HUES48 (cell line): ENCODE results near the gene RPA1.

Source experiments
- H3K27ac ChIP-seq: one replicate; pipeline ENCODE4 v1.7.0; 2013; ENCODE audit warnings: low read depth, low read length, inconsistent platforms
- H3K27me3 ChIP-seq: 2 replicates; pipeline ENCODE4 v1.6.1; 2013; ENCODE audit warnings: mild to moderate bottlenecking, low read length; ENCODE audit not compliant: control insufficient read depth, insufficient read depth
- H3K36me3 ChIP-seq: 2 replicates; pipeline ENCODE4 v1.6.1; 2013; ENCODE audit warnings: low read length; ENCODE audit not compliant: control insufficient read depth, insufficient read depth
- H3K4me1 ChIP-seq: 2 replicates; pipeline ENCODE4 v1.6.1; 2013; ENCODE audit warnings: mild to moderate bottlenecking, low read length; ENCODE audit not compliant: control insufficient read depth, insufficient read depth
- H3K4me3 ChIP-seq: 2 replicates; pipeline ENCODE4 v1.5.1; 2013; ENCODE audit warnings: mild to moderate bottlenecking, low read depth, low read length
- H3K9ac ChIP-seq: 2 replicates; pipeline ENCODE4 v1.6.1; 2013; ENCODE audit warnings: mild to moderate bottlenecking, low read depth, low read length, moderate library complexity
- H3K9me3 ChIP-seq: 2 replicates; pipeline ENCODE4 v1.6.1; 2013; ENCODE audit warnings: low read length; ENCODE audit not compliant: control insufficient read depth, insufficient read depth

Gene RPA1

DNA sequence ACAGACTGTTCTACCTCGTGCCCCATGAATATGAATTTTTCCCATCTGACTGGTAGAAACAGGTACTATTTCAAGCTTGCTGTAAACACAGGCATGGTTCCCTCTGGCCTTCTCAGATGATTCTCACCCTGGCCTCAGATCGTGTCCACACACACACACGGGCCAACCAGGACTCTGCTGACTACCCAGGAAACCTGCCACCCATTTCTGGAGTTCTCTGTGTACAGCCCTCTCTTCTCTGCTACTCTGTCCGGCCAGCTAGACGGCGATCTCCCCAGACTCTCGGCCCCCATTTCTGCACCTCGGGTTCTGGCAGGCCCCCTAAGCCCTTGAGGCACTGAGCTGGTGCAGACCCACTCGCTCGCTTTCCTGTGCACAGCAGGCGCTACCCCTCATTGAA, 31.2 kb downstream of the RPA1 start:
- Histone ChIP-seq H3K4me1 (no peaks in the 10 kb centered on the region), H3K36me3 (peaks cover 31% of the 10 kb centered on the region), H3K9ac (no peak overlapping the region), H3K27me3 (no peaks in the 10 kb centered on the region), H3K27ac (no peak overlapping the region), H3K9me3 (no peaks in the 10 kb centered on the region), H3K4me3 (no peak overlapping the region)

DNA sequence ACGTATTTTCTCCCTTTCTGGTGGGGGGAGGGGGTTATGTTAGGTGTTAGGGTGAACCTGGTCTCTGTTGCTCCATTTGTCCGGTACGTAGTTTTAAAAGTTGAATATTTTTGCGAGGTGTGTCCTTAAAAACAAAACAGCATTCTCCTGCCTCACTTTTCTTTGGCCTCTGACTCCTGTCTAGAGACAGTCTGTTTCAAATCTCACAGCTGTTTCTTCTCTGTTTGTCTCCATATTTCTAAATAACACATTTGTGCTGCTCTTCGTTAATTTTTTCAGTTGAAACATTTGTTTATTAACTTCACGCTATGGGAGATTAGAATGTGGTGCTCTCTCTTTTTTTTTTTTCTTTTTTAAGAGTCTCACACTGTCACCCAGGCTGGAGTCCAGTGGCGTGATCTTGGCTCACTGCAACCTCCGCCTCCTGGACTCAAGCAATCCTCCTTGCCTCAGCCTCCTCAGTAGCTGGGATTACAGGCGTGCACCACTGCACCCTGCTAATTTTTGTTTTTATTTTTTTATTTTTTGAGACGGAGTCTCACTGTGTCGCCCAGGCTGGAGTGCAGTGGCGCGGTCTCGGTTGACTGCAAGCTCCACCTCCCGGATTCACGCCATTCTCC, 31.7 kb downstream of the RPA1 start:
- Histone ChIP-seq H3K27ac (no peak overlapping the region), H3K9me3 (no peaks in the 10 kb centered on the region), H3K9ac (no peak overlapping the region), H3K27me3 (no peaks in the 10 kb centered on the region), H3K4me3 (no peak overlapping the region), H3K4me1 (no peaks in the 10 kb centered on the region), H3K36me3 (peaks cover 30% of the 10 kb centered on the region)

- Histone ChIP-seq H3K36me3 (peaks cover 27% of the 10 kb centered on the region), H3K4me3 (no peak overlapping the region), H3K4me1 (no peaks in the 10 kb centered on the region), H3K27me3 (no peaks in the 10 kb centered on the region), H3K9ac (no peak overlapping the region), H3K9me3 (no peaks in the 10 kb centered on the region), H3K27ac (no peak overlapping the region)
Observed at GRCh38 chr17:1865252-1866037, 35.6 kb downstream of the RPA1 start.

- no peaks in the 10 kb centered on the region for H3K4me1 ChIP-seq
- no peak overlapping the region for H3K27ac ChIP-seq
- H3K9me3 ChIP-seq: no peaks in the 10 kb centered on the region
- H3K27me3 ChIP-seq: no peaks in the 10 kb centered on the region
- H3K9ac ChIP-seq: no peak overlapping the region
- no peak overlapping the region for H3K4me3 ChIP-seq
- peaks cover 27% of the 10 kb centered on the region for H3K36me3 ChIP-seq
Observed at GRCh38 chr17:1867307-1867706, 37.5 kb downstream of the RPA1 start.

DNA sequence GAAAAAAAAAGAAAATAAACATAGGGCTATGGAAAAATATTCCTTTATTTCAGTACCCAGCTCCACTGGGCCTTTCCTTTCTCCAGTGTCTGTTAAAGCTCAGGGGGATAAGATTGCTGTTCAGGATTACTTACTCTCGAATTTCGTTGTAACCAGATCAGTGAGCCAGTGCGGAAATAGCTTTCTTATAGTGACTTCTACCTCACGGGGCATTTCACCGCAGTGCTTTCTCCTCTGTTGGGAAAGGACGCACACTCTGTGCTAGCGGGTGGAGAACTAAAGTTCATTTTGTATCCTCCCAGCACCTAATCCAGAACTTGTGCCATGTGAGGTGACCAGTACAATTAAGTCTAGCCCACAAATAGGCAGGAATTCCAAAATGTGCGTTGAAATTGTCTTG, 38.3 kb downstream of the RPA1 start:
- Histone ChIP-seq H3K4me3 (no peak overlapping the region), H3K9me3 (no peaks in the 10 kb centered on the region), H3K9ac (no peak overlapping the region), H3K4me1 (no peaks in the 10 kb centered on the region), H3K36me3 (peaks cover 35% of the 10 kb centered on the region), H3K27ac (no peak overlapping the region), H3K27me3 (no peaks in the 10 kb centered on the region)

GRCh38 chr17:1870592-1870991, 40.8 kb downstream of the RPA1 start:
- H3K9me3 ChIP-seq: no peaks in the 10 kb centered on the region
- H3K4me1 ChIP-seq: no peaks in the 10 kb centered on the region
- no peak overlapping the region for H3K9ac ChIP-seq
- H3K27ac ChIP-seq: no peak overlapping the region
- H3K27me3 ChIP-seq: no peaks in the 10 kb centered on the region
- H3K36me3 ChIP-seq: peaks cover 57% of the 10 kb centered on the region
- no peak overlapping the region for H3K4me3 ChIP-seq

- Histone ChIP-seq H3K9ac (no peak overlapping the region), H3K27ac (no peak overlapping the region), H3K9me3 (no peaks in the 10 kb centered on the region), H3K27me3 (no peaks in the 10 kb centered on the region), H3K4me1 (no peaks in the 10 kb centered on the region), H3K36me3 (peaks cover 69% of the 10 kb centered on the region), H3K4me3 (no peak overlapping the region)
Observed at GRCh38 chr17:1871756-1872155, 42.0 kb downstream of the RPA1 start.

DNA sequence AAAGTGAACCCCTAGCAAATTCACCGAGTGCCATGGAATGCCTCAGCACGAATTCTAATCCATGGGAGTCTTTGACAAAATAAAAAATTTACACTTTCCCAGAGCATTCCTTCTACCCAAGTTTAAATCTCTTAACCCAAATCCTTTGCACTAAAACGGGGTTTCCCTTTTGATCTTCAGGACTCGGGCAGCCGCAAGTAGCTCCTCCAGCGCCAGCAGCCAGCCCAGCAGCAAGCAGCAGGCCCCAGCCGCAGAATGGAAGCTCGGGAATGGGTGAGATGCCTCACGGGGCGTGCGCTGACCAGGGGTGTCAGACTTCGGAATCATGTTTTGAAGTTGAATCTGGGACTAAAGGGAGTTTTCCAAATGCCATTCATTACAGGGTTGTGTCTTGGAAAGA, 42.4 kb downstream of the RPA1 start:
- H3K27ac ChIP-seq: no peak overlapping the region
- no peak overlapping the region for H3K4me3 ChIP-seq
- no peaks in the 10 kb centered on the region for H3K27me3 ChIP-seq
- no peak overlapping the region for H3K9ac ChIP-seq
- H3K4me1 ChIP-seq: no peaks in the 10 kb centered on the region
- no peaks in the 10 kb centered on the region for H3K9me3 ChIP-seq
- H3K36me3 ChIP-seq: peaks cover 74% of the 10 kb centered on the region

DNA sequence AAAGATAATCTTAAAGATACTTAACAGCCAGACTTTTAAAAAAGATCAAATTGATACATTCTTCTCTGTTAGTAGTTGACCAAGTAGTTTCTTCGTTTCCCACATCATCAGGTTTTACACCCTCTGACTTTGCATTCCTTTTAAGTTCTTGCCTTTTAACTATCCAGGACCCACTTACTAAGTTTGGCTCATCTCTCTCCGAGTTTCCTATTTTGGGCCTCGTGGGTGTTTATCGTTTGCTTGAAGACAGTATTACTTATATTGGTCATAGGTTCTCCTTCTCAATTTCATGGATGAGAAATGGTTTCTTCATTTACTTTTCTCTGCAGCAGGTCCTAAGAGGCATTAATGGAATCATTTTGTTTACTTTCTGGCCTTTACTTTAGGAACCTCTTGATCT, 43.2 kb downstream of the RPA1 start:
- H3K27me3 ChIP-seq: no peaks in the 10 kb centered on the region
- peaks cover 77% of the 10 kb centered on the region for H3K36me3 ChIP-seq
- H3K4me3 ChIP-seq: no peak overlapping the region
- H3K9me3 ChIP-seq: no peaks in the 10 kb centered on the region
- no peaks in the 10 kb centered on the region for H3K4me1 ChIP-seq
- no peak overlapping the region for H3K9ac ChIP-seq
- no peak overlapping the region for H3K27ac ChIP-seq

DNA sequence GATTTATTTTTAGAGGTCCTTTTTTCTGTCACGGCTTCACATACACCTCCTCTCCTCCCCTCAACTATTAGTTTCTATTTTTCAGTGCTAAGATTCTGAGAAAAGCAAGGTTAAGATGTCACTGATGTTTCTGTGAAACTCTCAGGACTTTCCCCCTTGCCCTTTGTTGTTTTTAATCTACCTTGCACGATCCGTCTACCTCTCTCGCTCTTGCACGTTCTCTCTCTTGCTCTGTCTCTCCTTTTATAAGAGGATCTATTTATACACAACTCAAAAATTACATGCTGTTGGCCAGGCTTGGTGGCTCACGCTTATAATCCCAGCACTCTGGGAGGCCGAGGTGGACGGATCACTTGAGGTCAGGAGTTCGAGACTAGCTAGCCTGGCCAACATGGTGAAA, 43.6 kb downstream of the RPA1 start:
- Histone ChIP-seq H3K27ac (no peak overlapping the region), H3K9me3 (no peaks in the 10 kb centered on the region), H3K4me1 (no peaks in the 10 kb centered on the region), H3K9ac (no peak overlapping the region), H3K27me3 (no peaks in the 10 kb centered on the region), H3K36me3 (peaks cover 81% of the 10 kb centered on the region), H3K4me3 (no peak overlapping the region)

DNA sequence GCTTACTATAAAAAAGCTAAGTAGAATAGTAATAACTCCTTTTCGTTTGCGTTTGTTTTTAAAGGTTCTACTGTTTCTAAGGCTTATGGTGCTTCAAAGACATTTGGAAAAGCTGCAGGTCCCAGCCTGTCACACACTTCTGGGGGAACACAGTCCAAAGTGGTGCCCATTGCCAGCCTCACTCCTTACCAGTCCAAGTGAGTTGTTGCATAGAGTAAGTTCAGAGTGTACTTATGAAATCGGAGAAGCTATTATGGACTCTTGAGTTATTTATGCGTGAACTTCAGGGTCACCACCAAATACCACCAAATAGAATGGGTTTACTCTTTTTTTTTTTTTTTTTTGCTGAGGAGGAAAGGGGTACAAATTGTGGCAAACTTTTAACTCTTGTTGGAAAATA, 45.8 kb downstream of the RPA1 start:
- no peak overlapping the region for H3K9ac ChIP-seq
- H3K36me3 ChIP-seq: peaks cover 91% of the 10 kb centered on the region

More for the DNA sequence above, 45.8 kb downstream of the RPA1 start:
- no peaks in the 10 kb centered on the region for H3K9me3 ChIP-seq
- no peak overlapping the region for H3K27ac ChIP-seq
- H3K4me1 ChIP-seq: no peaks in the 10 kb centered on the region
- no peaks in the 10 kb centered on the region for H3K27me3 ChIP-seq
- no peak overlapping the region for H3K4me3 ChIP-seq
